HUES64 (cell line): ENCODE measurements around the gene OTOL1.

ENCODE experiments used
- H3K27ac ChIP-seq: 2 replicates; pipeline ENCODE4 v1.7.0; 2013; ENCODE audit warnings: low read depth, low read length, inconsistent platforms
- H3K27me3 ChIP-seq: 2 replicates; pipeline ENCODE4 v1.6.1; 2013; ENCODE audit warnings: mild to moderate bottlenecking, low read length; ENCODE audit not compliant: insufficient read depth
- H3K36me3 ChIP-seq: 2 replicates; pipeline ENCODE4 v1.6.1; 2013; ENCODE audit warnings: mild to moderate bottlenecking, low read length; ENCODE audit not compliant: insufficient read depth
- H3K4me1 ChIP-seq: 2 replicates; pipeline ENCODE4 v1.6.1; 2013; ENCODE audit warnings: mild to moderate bottlenecking, low read length, moderate library complexity; ENCODE audit not compliant: insufficient read depth
- H3K4me3 ChIP-seq: 2 replicates; pipeline ENCODE4 v1.5.1; 2013; ENCODE audit warnings: mild to moderate bottlenecking, low read length, moderate library complexity
- H3K9ac ChIP-seq: 2 replicates; pipeline ENCODE4 v1.6.1; 2013; ENCODE audit warnings: mild to moderate bottlenecking, low read depth, low read length
- H3K9me3 ChIP-seq: 2 replicates; pipeline ENCODE4 v1.6.1; 2013; ENCODE audit warnings: low read depth, low read length; ENCODE audit not compliant: insufficient read depth
- WGBS: fragments of 150-250, 120-280 bp; methylation state at CpG from one replicate; pipeline ENCODE4 v1.1.7; 2013; ENCODE audit warnings: missing lambda C conversion rate; 5-methylcytosine and 5-hydroxymethylcytosine counted together

The OTOL1 gene

DNA sequence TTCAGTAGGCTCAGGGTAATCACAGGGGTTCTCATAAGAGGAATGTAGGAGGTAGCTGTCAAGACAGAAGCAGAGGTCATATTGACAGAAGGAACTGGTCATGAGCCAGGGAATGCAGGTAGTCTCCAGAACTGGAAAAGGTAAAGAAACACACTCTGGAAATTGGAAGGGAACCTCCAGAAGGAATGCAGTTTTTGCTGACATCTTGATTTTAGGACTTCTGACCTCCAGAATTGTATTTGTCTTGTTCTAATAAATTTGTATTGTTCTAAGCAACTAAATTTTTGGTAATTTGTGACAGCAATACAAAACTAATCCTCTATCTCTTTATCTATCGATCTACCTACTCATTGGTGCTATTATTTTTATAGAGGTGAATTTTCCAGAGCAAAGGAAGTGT lies 49.2 kb downstream of the OTOL1 start:
- no CpG with 5 or more reads among the region's 1 CpG for WGBS
- no peak overlapping the region for H3K4me3 ChIP-seq

DNA sequence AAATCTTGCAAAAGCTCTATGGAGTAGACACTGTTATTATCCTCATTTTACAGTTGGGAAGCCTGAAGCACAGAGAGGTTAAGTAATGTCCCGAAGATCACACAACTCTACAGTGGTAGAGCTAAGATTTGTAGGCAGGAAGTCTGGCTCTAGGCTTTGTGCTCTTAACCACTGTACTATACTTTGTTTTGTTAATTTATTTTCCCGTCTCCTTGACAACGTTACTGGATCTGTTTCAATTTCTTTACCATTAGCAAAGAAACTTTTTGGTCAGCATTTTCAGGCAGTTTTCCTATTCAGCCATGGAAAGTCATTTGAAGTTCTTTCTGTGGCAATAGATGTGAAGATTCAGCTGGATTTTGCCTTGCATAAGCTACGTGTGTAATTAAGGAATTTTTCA lies 51.7 kb downstream of the OTOL1 start:
- no peaks in the 10 kb centered on the region for H3K9me3 ChIP-seq

More for the DNA sequence above, 49.2 kb downstream of the OTOL1 start:
- no peaks in the 10 kb centered on the region for H3K9me3 ChIP-seq
- H3K27me3 ChIP-seq = no peaks in the 10 kb centered on the region
- no peaks in the 10 kb centered on the region for H3K36me3 ChIP-seq
- H3K27ac ChIP-seq = no peak overlapping the region
- H3K4me1 ChIP-seq = 0 out of 2 replicates have a peak, but pooled peaks cover 3% of the 10 kb centered on the region
- H3K9ac ChIP-seq = no peak overlapping the region

DNA sequence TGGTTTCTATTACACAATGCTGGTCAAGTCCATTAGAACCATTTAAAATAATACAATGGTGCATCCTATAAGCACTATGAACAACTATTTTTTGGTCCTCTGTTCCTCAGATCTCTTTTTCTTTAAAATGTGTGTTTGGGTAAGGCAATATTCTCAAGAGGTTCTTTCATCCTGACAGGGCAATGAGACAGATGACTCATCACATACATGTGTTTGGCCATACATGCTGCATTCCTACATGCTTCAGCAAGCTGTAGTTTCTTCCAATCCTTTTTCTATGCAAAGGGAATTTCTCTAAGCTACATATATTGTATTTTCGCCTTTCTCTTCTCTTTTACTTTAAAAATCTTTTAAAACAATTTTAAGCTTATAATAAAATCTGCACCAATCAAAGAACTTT lies 52.7 kb downstream of the OTOL1 start:
- WGBS = 100% methylated on average over 1 of the region's 1 CpG
- 0 out of 2 replicates have a peak, but pooled peaks cover 3% of the 10 kb centered on the region for H3K4me1 ChIP-seq
- no peaks in the 10 kb centered on the region for H3K27me3 ChIP-seq
- no peak overlapping the region for H3K4me3 ChIP-seq
- H3K27ac ChIP-seq = no peak overlapping the region
- H3K36me3 ChIP-seq = no peaks in the 10 kb centered on the region
- no peak overlapping the region for H3K9ac ChIP-seq
- H3K9me3 ChIP-seq = no peaks in the 10 kb centered on the region

More for the DNA sequence above, 51.7 kb downstream of the OTOL1 start:
- H3K27me3 ChIP-seq = no peaks in the 10 kb centered on the region
- H3K36me3 ChIP-seq = no peaks in the 10 kb centered on the region
- no peak overlapping the region for H3K4me3 ChIP-seq
- 0 out of 2 replicates have a peak, but pooled peaks cover 3% of the 10 kb centered on the region for H3K4me1 ChIP-seq
- no peak overlapping the region for H3K27ac ChIP-seq
- WGBS = 96% methylated on average over 4 of the region's 4 CpGs
- no peak overlapping the region for H3K9ac ChIP-seq

DNA sequence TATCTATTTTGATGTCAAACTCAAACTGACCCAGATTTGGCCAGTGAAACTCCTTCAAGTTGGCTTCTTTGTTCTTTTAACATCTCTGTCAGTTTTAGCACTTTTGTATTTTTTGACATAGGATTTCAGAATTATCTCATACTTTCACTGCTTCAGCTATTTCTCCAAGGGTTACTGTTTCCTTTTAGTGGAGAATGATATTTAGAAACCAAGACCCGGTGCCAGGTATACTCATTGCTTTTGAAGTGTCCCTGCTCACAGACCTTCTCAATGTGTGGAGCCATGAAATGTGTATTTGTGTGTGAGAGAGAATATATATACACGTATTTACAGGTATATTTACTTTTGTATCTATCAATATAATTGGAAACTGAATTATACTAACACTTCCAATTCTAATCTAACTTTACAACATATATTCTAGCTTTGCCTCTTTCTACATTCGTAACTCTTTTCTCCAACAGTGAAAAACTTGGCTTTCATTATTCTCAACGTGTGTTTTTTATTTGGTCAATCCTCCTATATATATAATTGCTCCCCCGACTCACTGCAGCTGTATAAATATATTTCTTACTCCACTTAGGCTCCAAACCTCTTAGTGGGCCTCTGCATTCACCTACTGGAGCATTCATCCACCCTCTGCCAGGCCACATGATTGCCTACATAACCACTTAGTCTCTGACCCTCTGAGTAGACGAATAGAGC lies 54.0 kb downstream of the OTOL1 start:
- 96% methylated on average over 5 of the region's 6 CpGs for WGBS
- H3K4me1 ChIP-seq = 0 out of 2 replicates have a peak, but pooled peaks cover 3% of the 10 kb centered on the region
- H3K36me3 ChIP-seq = no peaks in the 10 kb centered on the region
- H3K4me3 ChIP-seq = no peak overlapping the region
- no peaks in the 10 kb centered on the region for H3K27me3 ChIP-seq
- H3K9ac ChIP-seq = no peak overlapping the region
- H3K27ac ChIP-seq = no peak overlapping the region
- H3K9me3 ChIP-seq = no peaks in the 10 kb centered on the region

DNA sequence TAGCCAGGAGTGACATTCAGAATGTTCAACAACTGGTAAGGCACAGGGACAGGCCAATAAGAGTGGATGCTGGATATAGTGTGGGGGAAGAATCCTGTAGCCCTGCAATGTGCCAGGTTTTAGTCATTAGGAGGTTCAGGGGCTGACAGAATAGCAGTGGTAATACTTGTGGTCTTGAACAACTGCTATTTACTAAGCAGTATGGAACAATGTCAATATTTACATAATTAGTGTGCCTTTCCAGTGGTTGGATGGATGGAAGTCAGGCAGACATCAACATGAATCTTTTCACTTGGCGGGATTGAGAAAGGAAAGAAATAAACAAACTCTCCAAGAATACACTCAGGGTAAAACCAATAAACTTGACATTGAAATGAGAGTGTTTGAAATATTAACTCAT lies 55.1 kb downstream of the OTOL1 start:
- Histone ChIP-seq H3K27ac (no peak overlapping the region), H3K4me3 (no peak overlapping the region), H3K36me3 (no peaks in the 10 kb centered on the region), H3K9me3 (no peaks in the 10 kb centered on the region), H3K27me3 (no peaks in the 10 kb centered on the region), H3K4me1 (0 out of 2 replicates have a peak, but pooled peaks cover 3% of the 10 kb centered on the region), H3K9ac (no peak overlapping the region)
- WGBS = no CpG with 5 or more reads among the region's 1 CpG

DNA sequence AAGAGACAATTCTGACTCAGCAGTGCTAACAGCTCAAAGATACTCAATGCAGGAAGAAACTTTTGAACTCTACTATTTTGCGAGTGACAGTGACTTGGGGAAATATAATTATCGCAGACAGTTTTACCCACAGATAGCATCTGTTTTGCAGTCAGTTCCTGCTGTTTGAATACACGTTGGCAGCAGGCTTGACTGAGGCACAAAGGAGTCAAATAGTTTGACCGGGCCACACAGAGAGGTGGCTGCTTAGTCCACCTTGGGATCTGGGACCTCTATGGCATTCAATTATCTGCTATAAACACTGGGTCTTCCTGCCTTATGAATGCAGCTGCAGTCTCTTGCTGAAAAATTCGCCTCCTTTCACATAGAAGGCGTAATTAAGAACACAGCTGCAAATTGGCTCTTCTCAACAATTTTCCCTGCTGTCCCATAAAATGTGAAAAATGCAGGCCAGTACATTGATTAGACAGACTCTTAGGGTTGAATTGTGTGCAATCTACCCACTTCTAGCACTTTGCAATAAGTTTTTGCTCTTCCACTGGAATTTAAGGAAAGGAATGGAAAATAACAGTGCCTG lies 56.5 kb downstream of the OTOL1 start:
- Histone ChIP-seq H3K36me3 (no peaks in the 10 kb centered on the region), H3K9me3 (no peaks in the 10 kb centered on the region), H3K9ac (no peak overlapping the region), H3K4me3 (no peak overlapping the region), H3K27ac (no peak overlapping the region), H3K27me3 (no peaks in the 10 kb centered on the region), H3K4me1 (peaks cover 3% of the 10 kb centered on the region; the same call in 1 of the 2 replicates)
- 89% methylated on average over 6 of the region's 6 CpGs for WGBS
